Ammon's horn (tissue), 1 donor: Measurements from ENCODE around the gene NCKAP1.
"Not testable (repeated sequence)": the region's sequence is repeated elsewhere in the genome, so short reads cannot be mapped to it uniquely, and the experiment has no call there.

Source experiments
- DNase-seq: peaks from one replicate; pipeline ENCODE4 v3.0.0-alpha.2; 2016; ENCODE audit warnings: low spot score

The NCKAP1 gene

DNA sequence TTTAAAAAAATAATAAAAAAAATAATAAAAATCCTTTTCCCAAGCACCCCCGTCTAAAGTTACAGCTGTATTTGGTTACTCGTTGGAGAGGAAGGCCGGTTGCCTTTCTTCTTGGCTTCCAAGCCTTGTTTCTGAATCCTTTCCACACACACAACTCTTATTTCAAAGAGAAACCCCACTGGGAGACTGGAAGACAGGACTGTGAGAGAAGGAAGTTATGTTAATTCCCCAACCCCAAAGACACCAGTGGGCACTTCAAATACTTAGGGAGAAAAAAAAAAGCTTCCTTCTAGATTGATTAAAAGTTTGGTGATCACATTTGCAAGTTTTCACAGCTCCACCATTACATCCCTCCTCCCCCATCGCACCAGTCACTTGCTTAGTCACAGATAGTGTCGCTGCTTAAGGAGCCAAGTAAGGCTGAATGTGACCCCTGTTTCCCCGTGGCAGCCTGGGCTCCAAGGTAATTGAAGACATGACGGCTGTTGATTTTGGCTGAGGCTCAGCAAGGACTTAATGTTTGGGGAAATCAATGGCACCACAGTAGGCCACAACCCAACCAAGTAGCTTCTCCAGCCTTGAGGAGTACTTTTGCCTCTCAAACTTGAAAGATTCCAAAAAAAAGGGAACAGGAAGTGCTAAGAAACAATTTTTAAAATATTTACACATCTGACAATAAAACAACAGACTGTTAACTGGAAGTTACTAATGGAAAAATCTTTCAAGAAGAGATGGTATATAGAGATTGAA, 131.0 kb downstream of the NCKAP1 start:
- DNase-seq, result no peak

DNA sequence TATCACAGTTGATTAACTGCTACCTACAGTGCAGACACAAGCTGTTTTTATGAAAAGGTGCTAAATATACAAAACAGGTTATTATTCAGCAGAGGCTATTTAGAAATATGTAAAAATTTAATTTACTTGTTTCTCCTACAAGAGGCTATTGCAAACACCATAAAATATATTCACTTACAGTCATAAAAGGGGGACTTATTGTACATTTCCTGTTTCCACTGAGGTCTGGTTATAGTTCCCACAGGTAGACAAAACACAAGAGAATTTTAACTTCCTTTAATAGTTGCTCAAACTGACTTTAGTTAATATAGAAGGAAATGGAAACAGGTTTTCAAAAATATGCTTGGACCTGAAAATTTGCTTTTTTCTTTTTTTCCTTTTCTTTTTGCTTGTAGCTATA, 131.8 kb downstream of the NCKAP1 start:
- DNase-seq, result no peak

DNA sequence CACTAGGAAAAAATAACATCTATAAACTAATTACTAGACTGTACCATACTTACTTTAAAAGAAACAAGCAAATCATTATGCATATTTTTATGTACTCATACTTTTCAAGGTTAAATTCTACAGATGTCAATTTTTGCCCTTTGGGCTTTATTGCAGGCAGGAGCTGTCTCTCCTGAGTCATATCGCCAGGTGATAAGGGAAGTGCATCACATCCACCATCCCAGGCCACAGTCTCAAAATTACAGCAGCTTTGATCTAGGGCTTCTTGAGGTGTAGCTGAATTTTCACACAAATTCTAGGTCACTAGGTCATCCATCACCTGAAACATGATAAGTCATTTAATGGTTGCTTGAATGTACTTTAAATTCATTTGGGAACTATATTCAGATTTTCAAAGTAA, 133.4 kb downstream of the NCKAP1 start:
- no peak for DNase-seq

DNA sequence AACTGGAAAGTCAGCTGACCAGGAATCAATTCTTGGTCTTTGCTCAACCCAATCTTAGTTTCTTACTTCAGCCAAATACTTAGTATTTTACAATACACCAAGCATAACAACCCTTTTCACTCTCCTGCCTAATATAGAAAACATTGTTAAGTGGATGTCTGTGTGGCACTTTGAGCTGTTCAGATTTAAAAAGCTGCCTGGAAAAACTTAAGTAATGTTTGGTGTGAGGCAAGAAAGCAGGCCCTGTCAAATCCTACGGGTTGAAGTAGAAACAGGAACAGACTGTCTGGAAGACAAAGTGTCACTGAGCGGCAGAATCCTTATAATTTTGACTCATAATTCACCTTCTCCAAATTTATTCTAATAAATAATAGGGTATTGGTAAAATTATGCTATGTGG, 134.7 kb downstream of the NCKAP1 start:
- DNase-seq, result no peak

DNA sequence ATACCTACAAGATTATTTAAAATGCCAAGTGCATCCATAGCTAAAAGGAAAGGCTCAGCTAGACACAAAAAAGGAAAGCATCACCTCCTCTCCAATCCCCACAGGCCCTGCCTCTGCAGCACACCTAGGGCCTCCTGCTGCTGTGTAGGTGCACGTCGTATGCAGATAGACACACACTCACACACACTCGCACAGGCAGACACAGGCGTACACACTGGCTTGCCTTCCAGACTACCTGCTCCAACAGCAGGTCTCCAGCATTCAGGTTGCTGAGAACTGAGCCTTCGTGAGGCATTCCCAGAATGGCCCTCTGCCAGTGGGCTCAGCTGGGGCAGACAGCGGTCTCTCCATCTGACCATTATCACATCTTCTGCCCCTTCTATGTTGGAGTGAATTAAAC, 136.5 kb downstream of the NCKAP1 start:
- no peak for DNase-seq

DNA sequence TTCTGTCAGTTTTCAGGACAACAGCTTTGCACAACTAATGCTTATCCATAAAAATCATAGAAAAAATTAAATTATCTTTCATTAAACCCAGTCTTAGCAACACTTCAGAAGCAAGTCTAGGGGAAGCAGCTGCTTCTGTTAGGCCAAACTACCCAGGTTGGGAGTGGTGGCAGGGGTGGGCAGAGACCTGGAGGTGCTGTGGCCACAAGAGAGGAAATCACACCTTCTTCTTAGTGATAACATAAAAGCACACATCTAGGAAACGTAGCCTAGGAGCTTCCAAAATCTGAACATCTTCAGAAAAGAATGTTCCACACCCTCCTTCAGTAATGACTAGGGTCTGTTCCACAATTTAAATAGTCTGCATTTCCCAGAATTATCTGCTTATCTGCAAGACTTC, 139.5 kb downstream of the NCKAP1 start:
- DNase-seq, result no peak

DNA sequence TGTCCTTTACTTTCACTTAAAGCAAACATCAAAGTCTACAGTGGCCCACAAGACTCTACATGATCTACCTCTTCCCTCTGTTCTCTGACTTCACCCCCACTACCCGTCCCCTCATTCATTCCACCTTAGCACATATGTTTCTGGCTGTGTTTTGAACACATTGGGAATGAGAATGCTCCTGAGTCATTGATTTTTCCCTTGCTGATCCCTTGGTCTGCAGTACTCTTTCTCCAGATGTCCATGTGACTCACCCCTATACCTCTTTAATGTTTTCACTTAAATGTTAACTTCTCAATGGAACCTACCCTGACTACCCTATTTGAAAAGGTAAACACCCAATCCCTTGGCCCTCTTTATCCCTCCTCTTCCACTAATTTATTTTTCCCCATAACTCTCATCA, 141.1 kb downstream of the NCKAP1 start:
- DNase-seq, result no peak

DNA sequence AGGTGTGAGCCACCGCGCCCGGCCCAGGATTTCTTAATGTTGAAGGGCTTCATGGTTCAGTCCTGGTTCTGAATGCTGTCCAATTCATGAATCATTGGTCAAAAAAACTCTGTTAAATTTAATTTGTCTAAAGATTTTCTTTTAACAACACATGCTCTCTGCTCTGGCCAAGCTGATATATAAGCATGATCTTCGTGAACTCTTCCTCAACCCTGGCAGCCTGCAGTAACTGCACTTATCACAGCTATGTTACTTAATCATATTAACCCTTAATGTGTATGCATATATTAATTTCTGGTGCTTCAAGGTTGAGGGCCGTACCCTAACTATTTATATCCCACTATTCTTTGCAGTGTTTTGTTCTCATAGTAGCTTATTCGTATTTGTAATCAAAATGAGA, 142.5 kb downstream of the NCKAP1 start:
- no peak for DNase-seq

DNA sequence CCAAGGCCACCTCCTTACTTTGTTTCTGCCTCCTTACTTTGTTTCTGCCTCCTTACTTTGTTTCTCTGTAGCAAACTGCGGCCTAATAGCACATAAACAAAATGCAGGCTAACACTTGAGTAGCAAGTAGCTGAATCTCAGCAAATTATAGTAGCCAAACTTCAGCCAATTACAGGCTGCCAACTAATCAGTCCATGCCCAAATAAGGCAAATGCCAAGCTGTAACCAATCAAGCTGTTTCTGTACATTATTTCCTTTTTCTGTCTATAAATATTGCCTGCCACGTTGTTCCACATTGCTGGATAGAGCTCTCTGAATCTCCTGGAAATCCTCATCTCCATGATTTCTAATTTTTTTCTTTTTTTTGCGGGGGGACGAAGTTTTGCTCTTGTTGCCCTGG, 143.1 kb downstream of the NCKAP1 start:
- no peak for DNase-seq

DNA sequence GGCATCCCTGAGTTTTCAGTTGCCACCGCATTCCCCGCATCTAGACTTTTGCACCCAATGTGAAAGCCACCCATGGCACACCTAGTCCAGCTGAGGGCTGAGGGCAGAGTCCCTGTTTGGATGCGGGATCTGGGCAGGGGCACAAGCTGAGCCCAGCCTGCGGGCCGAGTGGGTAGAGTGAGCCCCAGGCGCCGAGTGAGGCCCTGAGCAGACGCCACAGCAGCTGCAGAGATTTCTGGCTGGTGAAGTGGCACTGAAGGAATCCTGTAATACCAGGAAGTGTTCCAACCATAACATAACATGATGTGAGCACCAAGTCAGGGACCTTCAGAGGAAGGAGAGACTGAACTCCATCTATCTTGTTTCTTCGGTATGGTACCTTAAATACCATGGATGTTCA, 144.1 kb downstream of the NCKAP1 start:
- no peak for DNase-seq

DNA sequence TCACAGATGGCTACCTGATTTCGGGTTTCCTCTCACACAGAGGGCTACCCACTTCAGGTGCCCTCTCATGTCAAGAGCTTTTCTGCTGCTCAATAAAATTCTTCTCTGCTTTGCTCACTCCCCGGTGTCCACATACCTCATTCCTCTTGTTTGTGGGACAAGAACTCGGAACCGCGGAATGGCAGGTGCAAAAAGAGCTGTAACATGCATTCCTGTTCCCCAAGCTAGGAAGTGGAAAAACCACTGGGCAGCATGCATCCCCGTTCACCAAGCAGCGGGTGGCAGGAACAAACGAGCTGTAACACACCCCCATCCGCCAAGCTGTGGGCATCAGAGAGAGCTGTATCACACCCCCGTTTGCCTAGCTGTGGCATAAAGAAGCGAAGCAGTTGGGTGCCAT, 144.6 kb downstream of the NCKAP1 start:
- no peak for DNase-seq

DNA sequence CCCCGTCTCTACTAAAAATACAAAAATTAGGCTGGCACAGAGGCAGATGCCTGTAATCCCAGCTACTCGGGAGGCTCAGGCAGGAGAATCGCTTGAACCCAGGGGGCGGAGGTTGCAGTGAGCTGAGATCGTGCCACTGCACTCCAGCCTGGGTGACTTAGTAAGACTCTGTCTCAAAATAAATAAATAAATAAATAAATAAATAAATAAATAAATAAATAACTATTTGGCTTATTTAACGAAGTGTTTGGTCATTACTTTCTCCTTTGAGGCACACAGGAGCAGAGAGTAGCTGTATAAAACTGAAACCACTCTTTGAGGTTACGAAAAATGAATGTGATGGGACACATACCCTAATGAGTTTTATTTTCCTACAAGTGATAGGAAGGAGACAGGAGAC, 145.2 kb downstream of the NCKAP1 start:
- not testable (repeated sequence) for DNase-seq

DNA sequence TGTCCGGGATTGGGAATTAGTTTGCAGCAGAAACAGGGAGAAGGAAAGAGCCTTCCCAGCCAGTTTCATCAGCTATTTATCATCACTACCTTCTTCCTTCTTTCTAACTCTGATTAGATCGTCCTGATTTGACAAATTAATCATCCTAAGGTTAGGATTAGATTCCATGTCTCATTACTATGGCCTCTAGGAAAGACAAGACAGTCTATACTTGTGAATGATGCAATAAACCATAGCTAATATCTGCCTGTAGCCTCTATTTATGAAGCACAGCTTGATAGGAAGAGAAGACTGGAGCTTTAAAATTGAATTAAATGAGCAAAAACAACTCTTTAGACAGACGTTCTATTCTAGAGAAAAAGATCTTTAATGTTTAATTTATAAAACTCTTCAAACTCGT, 146.6 kb downstream of the NCKAP1 start:
- DNase-seq, result no peak

DNA sequence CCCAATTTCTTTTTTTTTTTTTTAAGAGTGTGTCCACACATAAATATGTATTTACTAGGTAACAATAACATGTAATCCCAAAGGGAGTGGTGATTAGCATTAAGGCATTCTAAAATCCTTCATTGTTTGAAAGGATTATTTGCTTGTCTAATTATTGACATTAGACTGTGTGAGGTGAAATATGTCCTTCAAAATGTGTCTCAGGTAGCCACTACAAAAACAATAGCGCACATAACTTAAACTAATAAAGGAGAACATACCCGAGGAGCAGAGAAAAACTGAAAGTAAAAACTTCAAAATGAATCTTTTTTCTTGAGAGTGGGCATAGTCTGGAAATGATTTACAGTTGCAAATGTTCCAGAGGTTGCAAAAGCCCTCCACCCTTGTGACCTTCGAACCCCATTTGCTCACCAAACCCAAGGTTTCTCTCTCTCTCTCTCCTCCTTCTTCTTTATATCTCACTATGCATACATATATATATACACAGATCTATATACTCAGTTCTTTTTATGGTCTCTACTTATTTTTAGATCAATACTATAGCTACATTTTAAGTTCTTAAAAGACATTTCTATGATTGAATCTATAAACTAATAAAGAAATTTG, 147.4 kb downstream of the NCKAP1 start:
- DNase-seq, result no peak

DNA sequence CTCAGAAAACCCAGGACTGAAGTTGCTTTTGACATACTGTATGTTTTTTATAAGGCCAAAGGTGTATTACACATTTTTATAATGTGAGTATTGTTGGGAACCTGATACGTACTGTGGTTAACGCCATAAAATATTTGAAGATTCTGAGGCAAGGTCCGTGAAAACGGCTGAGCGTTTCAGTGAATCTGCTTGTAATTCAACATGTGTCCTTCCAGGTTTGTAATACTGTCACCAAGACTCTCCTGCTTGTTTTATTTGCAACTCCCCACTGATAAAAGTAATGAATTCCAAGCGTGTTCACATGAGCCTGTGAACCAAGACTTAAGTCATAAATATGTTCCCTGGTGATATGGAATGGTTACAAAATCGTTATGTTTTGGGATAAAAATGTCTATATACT, 148.0 kb downstream of the NCKAP1 start:
- DNase-seq, result no peak

DNA sequence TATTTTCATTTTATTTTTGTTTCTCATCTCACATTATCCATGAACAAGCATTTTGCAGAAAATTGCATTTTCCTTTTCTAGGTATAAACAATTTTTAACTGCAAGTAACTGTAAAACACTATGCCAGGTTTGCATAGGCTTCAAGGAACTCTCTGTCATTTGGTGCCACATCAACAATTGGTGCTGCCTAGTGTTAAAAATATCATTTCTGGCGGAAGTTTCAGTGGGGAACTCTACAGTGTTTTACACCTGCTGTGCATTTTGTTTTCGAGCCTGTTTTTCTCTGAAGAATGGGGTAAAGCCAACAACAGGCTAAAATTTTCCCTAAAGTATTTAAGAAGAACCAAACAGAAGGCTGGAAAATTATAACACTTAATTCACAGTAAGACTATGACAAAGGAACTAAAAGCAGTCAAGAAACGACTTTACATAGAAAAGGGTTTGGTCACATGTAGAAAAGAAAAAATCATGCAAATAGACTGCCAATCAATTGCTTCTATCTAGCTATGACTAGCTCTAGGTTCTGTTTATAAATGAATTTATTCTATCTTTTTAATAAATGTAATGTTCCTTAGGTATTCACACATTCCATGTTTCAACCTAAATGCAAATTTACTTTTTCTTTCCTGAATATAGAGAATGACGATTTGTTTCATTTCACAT, 150.4 kb downstream of the NCKAP1 start:
- no peak for DNase-seq

DNA sequence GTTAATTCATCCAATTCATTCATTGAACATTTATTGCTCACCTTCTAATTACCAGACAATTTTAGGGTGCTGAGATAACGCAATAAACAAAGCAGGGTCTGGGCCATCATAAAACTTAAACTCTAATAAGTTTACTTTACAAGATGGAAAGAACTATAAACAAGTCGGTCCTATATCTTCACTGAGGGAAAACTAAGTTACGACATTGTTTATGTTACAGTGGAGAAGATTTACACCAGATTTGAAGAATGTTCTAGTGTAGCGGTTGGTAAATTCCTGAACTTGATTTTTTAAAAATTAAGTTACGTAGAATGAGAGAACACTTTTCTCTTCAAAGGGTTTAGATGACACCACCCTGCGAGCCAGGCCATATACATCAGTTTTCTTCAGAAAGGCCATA, 151.2 kb downstream of the NCKAP1 start:
- no peak for DNase-seq

DNA sequence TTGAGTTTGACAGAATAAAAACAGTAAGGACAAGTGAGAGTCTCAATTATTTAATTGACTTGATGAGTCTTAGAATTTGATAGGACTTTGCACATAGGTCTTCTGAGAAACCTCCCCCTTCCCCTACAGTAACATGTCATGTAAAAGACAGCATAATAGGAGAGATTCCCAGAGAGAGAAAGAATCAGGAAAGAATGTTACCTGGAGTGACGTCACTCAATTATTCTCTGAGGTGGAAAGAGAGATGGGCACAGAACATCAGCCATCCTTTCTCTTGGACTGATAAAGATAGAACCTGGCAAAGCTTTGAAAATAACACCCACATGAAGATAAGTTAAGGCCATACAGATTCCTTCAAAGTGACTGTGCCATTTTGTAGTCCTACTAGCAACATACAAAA, 152.5 kb downstream of the NCKAP1 start:
- DNase-seq, result no peak

DNA sequence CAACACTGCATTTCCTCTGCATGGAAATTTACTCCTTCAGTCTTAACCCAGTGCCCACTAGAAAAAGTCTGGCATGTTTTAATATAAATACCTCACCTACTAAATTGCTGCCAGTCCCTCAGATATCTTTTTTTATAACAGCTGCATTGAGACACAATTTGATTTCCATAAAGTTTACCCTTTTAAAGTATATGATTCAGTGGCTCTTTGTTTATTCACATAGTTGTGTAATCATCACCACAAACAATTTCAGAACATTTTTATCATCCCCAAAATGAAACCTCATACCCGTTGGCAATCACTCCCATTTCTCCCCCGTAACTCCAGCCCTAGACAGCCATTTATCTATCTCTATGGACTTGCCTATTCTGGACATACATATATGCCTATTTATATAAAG, 154.8 kb downstream of the NCKAP1 start:
- no peak for DNase-seq

DNA sequence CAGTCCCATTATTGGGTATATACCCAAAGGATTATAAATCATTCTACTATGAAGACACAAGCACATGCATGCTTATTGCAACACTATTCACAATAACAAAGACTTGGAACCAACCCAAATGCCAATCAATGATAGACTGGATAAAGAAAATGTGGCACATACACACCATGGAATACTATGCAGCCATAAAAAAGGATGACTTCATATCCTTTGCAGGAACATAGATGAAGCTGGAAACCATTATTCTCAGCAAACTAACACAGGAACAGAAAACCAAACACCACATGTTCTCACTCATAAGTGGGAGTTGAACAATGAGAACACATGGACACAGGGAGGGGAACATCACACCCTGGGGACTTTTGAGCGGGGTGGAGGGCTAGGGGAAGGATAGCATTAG, 158.2 kb downstream of the NCKAP1 start:
- not testable (repeated sequence) for DNase-seq

DNA sequence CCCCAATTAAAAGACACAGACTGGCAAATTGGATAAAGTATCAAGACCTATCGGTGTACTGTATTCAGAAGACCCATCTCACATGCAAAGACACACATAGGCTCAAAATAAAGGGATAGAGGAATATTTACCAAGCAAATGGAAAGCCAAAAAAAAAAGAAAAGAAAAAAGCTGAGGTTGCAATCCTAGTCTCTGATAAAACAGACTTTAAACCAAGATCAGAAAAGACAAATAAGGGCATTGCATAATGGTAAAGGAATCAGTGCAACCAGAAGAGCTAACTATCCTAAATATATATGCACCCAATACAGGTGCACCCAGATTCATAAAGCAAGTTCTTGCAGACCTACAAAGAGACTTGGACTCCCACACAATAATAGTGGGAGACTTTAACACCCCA, 161.6 kb downstream of the NCKAP1 start:
- DNase-seq, result not testable (repeated sequence)

DNA sequence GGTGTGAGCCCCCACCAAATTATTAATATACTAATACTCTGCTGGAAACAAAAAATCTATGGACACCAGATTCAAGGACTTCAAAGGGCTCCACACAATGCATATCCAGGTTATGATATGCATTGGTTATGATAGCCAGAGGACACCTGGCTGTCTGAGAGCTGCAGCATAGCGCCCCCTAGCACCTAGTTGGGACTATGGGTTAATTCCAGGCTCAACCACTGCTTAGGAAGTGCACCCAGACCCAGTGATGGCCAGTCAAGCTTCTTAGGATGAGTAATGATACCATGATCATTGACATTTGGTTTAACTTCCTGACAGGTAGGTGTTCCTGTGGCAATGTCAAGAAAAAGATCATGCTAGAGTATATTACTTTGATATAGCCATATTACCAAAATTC, 168.0 kb downstream of the NCKAP1 start:
- no peak for DNase-seq

DNA sequence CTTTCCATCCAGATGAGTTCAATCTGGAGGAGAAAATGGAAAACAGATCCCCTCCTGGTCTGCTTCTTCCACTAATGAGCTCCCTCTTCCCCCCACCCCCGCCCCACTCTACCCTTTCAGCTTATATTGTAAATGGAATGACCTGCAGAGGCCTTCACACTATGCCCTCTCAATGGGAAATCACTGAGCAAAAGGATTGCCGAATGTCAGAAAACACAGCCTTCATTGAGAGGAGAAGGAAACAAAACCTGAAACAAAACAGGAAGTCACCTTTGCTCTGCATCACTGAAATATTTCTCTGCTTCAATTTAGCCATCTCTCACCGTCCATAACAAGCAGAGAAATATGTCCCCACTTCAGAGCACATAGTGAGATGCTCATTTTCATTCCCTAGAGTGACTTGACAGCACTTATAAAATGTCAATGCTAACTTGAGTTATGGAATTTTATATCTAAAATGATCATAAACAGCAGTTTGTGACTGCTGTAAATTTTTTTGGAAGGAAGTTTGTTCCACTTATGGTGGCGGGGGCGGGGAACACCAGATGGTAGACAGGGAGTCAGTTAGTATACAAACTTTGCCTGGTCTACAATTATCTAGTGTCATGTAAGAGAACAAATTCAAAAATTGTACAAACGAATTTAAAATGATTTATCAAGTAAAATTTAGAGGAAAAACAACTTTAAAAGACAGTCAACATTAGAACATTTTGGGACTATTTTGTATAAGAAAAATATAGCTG, 170.0 kb downstream of the NCKAP1 start:
- DNase-seq, result peak; percentile 36
